Naive thymus-derived CD4-positive, alpha-beta T cell (primary cell): ENCODE results near the gene BUD13. TPM values are rescaled to one million over a fixed set of nuclear protein-coding genes. Genes with fewer than 3 reads are reported as not detected.

Experiments
- ATAC-seq: fragments of 150-1000 bp; cut with Tn5 transposase; 2 replicates; pipeline ENCODE4 v1.10.0; 2021; ENCODE audit warnings: mild to moderate bottlenecking, moderate library complexity
- CTCF ChIA-PET: fragments of 350-600 bp; sonication (Branson Sonifier 250); formaldehyde crosslinking; loops from one replicate; lab custom pipeline; 2021; ENCODE audit warnings: antibody characterized with exemption; lab: Charles Lee
- POLR2A ChIA-PET: fragments of 350-600 bp; sonication (Branson Sonifier 250); formaldehyde crosslinking; loops from one replicate; lab custom pipeline; 2021; ENCODE audit warnings: antibody characterized with exemption, inconsistent platforms; lab: Charles Lee
- DNase-seq, 9 donors: peaks; one replicate each; pipeline versions ENCODE4 v3.0.0 to v3.0.0-alpha.2; 2020 to 2022; ENCODE audit warnings: mixed read lengths in 1 of 9
- H3K27ac ChIP-seq: one replicate; pipeline ENCODE4 v1.7.0; 2013; ENCODE audit warnings: mild to moderate bottlenecking, low read depth, low read length, moderate library complexity
- H3K27me3 ChIP-seq, 2 donors: one replicate each; pipeline ENCODE4 v1.7.0; 2013; ENCODE audit warnings: low read length in 2 of 2, mild to moderate bottlenecking in 2 of 2, moderate library complexity in 2 of 2; ENCODE audit not compliant: control insufficient read depth in 2 of 2, insufficient read depth in 2 of 2
- H3K36me3 ChIP-seq, 3 experiments: 1 replicate in 2 of 3; 2 replicates in 1 of 3; pipeline ENCODE4 v1.7.0; 2013; ENCODE audit warnings: low read length in 3 of 3, mild to moderate bottlenecking in 3 of 3, moderate library complexity in 1 of 3; ENCODE audit not compliant: insufficient read depth in 3 of 3, control insufficient read depth in 2 of 3
- H3K4me1 ChIP-seq, 2 donors: one replicate each; pipeline ENCODE4 v1.7.0; 2013; ENCODE audit warnings: low read length in 2 of 2, mild to moderate bottlenecking in 2 of 2, moderate library complexity in 1 of 2; ENCODE audit not compliant: control insufficient read depth in 2 of 2, insufficient read depth in 2 of 2
- H3K4me3 ChIP-seq: 2 replicates; pipeline ENCODE4 v1.7.0; 2013; ENCODE audit warnings: mild to moderate bottlenecking, low read length
- H3K9me3 ChIP-seq, 3 experiments: 1 replicate in 2 of 3; 2 replicates in 1 of 3; pipeline ENCODE4 v1.7.0; 2013; ENCODE audit warnings: low read length in 3 of 3; ENCODE audit not compliant: control insufficient read depth in 2 of 3
- H3K27ac Mint-ChIP-seq, 9 donors: one replicate each; pipeline ENCODE4 v1.8.0; 2020 to 2022; ENCODE audit warnings: mixed read lengths in 9 of 9, mild to moderate bottlenecking in 8 of 9, moderate library complexity in 5 of 9, inconsistent platforms in 2 of 9
- H3K27me3 Mint-ChIP-seq, 5 donors: one replicate each; pipeline ENCODE4 v1.8.0; 2021 to 2022; ENCODE audit warnings: mixed read lengths in 5 of 5, mild to moderate bottlenecking in 1 of 5
- H3K36me3 Mint-ChIP-seq, 5 donors: one replicate each; pipeline ENCODE4 v1.8.0; 2020 to 2022; ENCODE audit warnings: mixed read lengths in 5 of 5, mild to moderate bottlenecking in 3 of 5, inconsistent platforms in 1 of 5
- H3K4me1 Mint-ChIP-seq, 7 donors: one replicate each; pipeline ENCODE4 v1.8.0; 2020 to 2022; ENCODE audit warnings: mixed read lengths in 7 of 7, mild to moderate bottlenecking in 3 of 7, inconsistent platforms in 1 of 7
- H3K4me3 Mint-ChIP-seq, 10 donors: one replicate each; pipeline ENCODE4 v1.8.0; 2020 to 2022; ENCODE audit warnings: mild to moderate bottlenecking in 10 of 10, mixed read lengths in 10 of 10, moderate library complexity in 6 of 10, inconsistent platforms in 2 of 10
- H3K9me3 Mint-ChIP-seq, 11 donors: one replicate each; pipeline ENCODE4 v1.8.0; 2020 to 2022; ENCODE audit warnings: mixed read lengths in 11 of 11, mild to moderate bottlenecking in 4 of 11, inconsistent platforms in 1 of 11, moderate library complexity in 1 of 11
- intact Hi-C, 2 donors: fragments of 100-400 bp; cut with micrococcal nuclease; formaldehyde crosslinking; loops; one replicate each; pipeline ENCODE4 v1.15.1; 2023
- polyA plus RNA-seq, 2 donors: library from polyadenylated mRNA; unstranded; fragments of 300-500 nt; fragmentation: Illumina TruSeq; gene quantifications; one replicate each; pipeline ENCODE4 v1.2.3, GENCODE V29; 2021
- total RNA-seq, 6 experiments: library from RNA in 5 of 6; stranded (reverse) in 5 of 6; gene quantifications; 1 replicate in 5 of 6; 2 replicates in 1 of 6; pipeline ENCODE4 v1.2.3 and lab custom pipeline; 2021 to 2026

Gene BUD13
- total and polyA plus RNA-seq, 7 experiments from 2014 or later = 9.4 to 32.0 (median 20.3) TPM

- peaks cover 5 to 13% (median 11%) of the 10 kb centered on the region in 5 donors for H3K27me3 Mint-ChIP-seq
- H3K36me3 Mint-ChIP-seq = no peaks in the 10 kb centered on the region
- Histone ChIP-seq H3K9me3 (no peaks in the 10 kb centered on the region), H3K27ac (no peak overlapping the region), H3K36me3 (no peaks in the 10 kb centered on the region), H3K4me3 (no peak overlapping the region), H3K27me3 (no peaks in the 10 kb centered on the region), H3K4me1 (no peaks in the 10 kb centered on the region)
- H3K4me1 Mint-ChIP-seq = peaks cover 0 to 2% (median 0%) of the 10 kb centered on the region in 7 donors
- H3K27ac Mint-ChIP-seq = no peak overlapping the region
- no peaks in the 10 kb centered on the region for H3K9me3 Mint-ChIP-seq
- ChIA-PET CTCF (no interaction called here), POLR2A (no interaction called here)
- H3K4me3 Mint-ChIP-seq = no peak overlapping the region
- no peak for DNase-seq
- intact Hi-C loops = no loop called here
- ATAC-seq = no peak
Measured at GRCh38 chr11:116701297-116701801, 71.4 kb downstream of the BUD13 start.

GRCh38 chr11:116700586-116701220, 72.1 kb downstream of the BUD13 start:
- DNase-seq (no peak), ATAC-seq (no peak)
- Histone ChIP-seq H3K9me3 (no peaks in the 10 kb centered on the region), H3K36me3 (no peaks in the 10 kb centered on the region), H3K4me3 (no peak overlapping the region), H3K27me3 (no peaks in the 10 kb centered on the region), H3K4me1 (no peaks in the 10 kb centered on the region), H3K27ac (no peak overlapping the region)
- Mint-ChIP-seq H3K27ac (no peak overlapping the region), H3K36me3 (no peaks in the 10 kb centered on the region), H3K9me3 (no peaks in the 10 kb centered on the region), H3K4me1 (peaks cover 0 to 2% (median 0%) of the 10 kb centered on the region in 7 donors), H3K4me3 (no peak overlapping the region), H3K27me3 (peaks cover 3 to 17% (median 11%) of the 10 kb centered on the region in 5 donors)
- POLR2A ChIA-PET = no interaction called here
- CTCF ChIA-PET = no interaction called here
- intact Hi-C loops = no loop called here

Other genes starting within 250 kb of the BUD13 start
- 100 to 1,000 TPM in 1 of 5 experiments, 10 to 100 TPM in 4; 65.8 to 117 (median 68.8) TPM for gene ZPR1, start 15.0 kb upstream of the BUD13 start, total RNA-seq
- 10 to 100 TPM; 30.9 to 38.8 TPM for gene ZPR1, start 15.0 kb upstream of the BUD13 start, polyA plus RNA-seq
- not detected for gene APOA5, start 18.9 kb upstream of the BUD13 start, total RNA-seq
- gene APOA5, start 18.9 kb upstream of the BUD13 start, polyA plus RNA-seq = not detected
- not detected for gene APOA4, start 50.3 kb upstream of the BUD13 start, total RNA-seq
- gene APOA4, start 50.3 kb upstream of the BUD13 start, polyA plus RNA-seq = not detected
- not detected for gene APOC3, start 56.9 kb upstream of the BUD13 start, total RNA-seq
- gene APOC3, start 56.9 kb upstream of the BUD13 start, polyA plus RNA-seq = not detected
- gene APOA1, start 64.6 kb upstream of the BUD13 start, total RNA-seq = under 1 TPM; 0.24 to 0.70 (median 0.51) TPM
- not detected for gene APOA1, start 64.6 kb upstream of the BUD13 start, polyA plus RNA-seq